CD4-positive, alpha-beta T cell treated with Interleukin-6 at 100 ng/mL for 8 hours (primary cell): Measurements from ENCODE around the gene UNK.

ENCODE experiments used
- DNase-seq: peaks from one replicate; pipeline ENCODE4 v3.0.0-alpha.2; 2020; ENCODE audit warnings: mixed read lengths, low spot score

UNK gene

GRCh38 chr17:75874323-75875181 is 89.9 kb downstream of the UNK start:
- no peak for DNase-seq
